ENCODE results near the gene ARHGEF4. TPM values are rescaled to one million over a fixed set of nuclear protein-coding genes. Genes with fewer than 3 reads are reported as not detected.

Gene ARHGEF4
- total and polyA plus RNA-seq, 7 donors, result 1.7 to 32.4 (median 17.2) TPM; not detected in 1

GRCh38 chr2:130837175-130837810 is 579 bp downstream of the ARHGEF4 start:
- Histone ChIP-seq H3K4me3 (peak overlapping the region in 3 of 4 donors; percentile 9 to 35 (median 15)), H3K27ac (no peak overlapping the region)
- 6 to 7% methylated on average over 53 of the region's 53 CpGs for WGBS, 2 donors

GRCh38 chr2:130837811-130838565 is 1.3 kb downstream of the ARHGEF4 start:
- Histone ChIP-seq H3K27ac (no peak overlapping the region), H3K27me3 (peaks cover 15 to 50% (median 25%) of the 10 kb centered on the region in 3 donors), H3K4me3 (no peak overlapping the region), H3K9me3 (no peaks in the 10 kb centered on the region), H3K36me3 (no peaks in the 10 kb centered on the region), H3K4me1 (peaks cover 0 to 10% (median 9%) of the 10 kb centered on the region in 4 donors)
- TF ChIP-seq POLR2AphosphoS5 (IDR thresholded peaks at IDR 0.05) (no peak), CTCF (IDR thresholded peaks at IDR 0.05) (no peak), POLR2A (IDR thresholded peaks at IDR 0.05) (no peak), EP300 (IDR thresholded peaks at IDR 0.05) (no peak)
- intact Hi-C loops (cut with DNase I), result no loop called here
- no peak for DNase-seq
- WGBS, 2 donors, result 67 to 76% methylated on average over 28 of the region's 28 CpGs

More at GRCh38 chr2:130837175-130837810, 579 bp downstream of the ARHGEF4 start:
- intact Hi-C loops (cut with DNase I), result no loop called here
- TF ChIP-seq POLR2A (IDR thresholded peaks at IDR 0.05) (no peak), EP300 (IDR thresholded peaks at IDR 0.05) (no peak)
- DNase-seq, result no peak
- Histone ChIP-seq H3K27me3 (peaks cover 15 to 55% (median 25%) of the 10 kb centered on the region in 3 donors), H3K4me1 (peaks cover 0 to 10% (median 9%) of the 10 kb centered on the region in 4 donors), H3K36me3 (no peaks in the 10 kb centered on the region), H3K9me3 (no peaks in the 10 kb centered on the region)

GRCh38 chr2:130839011-130839780 is 2.5 kb downstream of the ARHGEF4 start:
- intact Hi-C loops (cut with DNase I), result no loop called here
- H3K27me3 ChIP-seq, result peaks cover 15 to 50% (median 25%) of the 10 kb centered on the region in 3 donors
- no peaks in the 10 kb centered on the region for H3K9me3 ChIP-seq
- no peak for DNase-seq
- TF ChIP-seq EP300 (IDR thresholded peaks at IDR 0.05) (no peak), POLR2A (IDR thresholded peaks at IDR 0.05) (no peak), POLR2AphosphoS5 (IDR thresholded peaks at IDR 0.05) (no peak), CTCF (IDR thresholded peaks at IDR 0.05) (no peak)
- no peak overlapping the region for H3K27ac ChIP-seq
- no peak overlapping the region for H3K4me3 ChIP-seq
- no peaks in the 10 kb centered on the region for H3K36me3 ChIP-seq
- 84 to 85% methylated on average over 16 of the region's 16 CpGs for WGBS, 2 donors
- H3K4me1 ChIP-seq, result peaks cover 0 to 10% (median 9%) of the 10 kb centered on the region in 4 donors

GRCh38 chr2:130840506-130840905 is 3.8 kb downstream of the ARHGEF4 start:
- no peaks in the 10 kb centered on the region for H3K9me3 ChIP-seq
- peaks cover 15 to 42% (median 25%) of the 10 kb centered on the region in 3 donors for H3K27me3 ChIP-seq
- H3K36me3 ChIP-seq, result no peaks in the 10 kb centered on the region
- H3K4me1 ChIP-seq, result peaks cover 0 to 10% (median 9%) of the 10 kb centered on the region in 4 donors
- intact Hi-C loops (cut with DNase I), result no loop called here
- 74 to 81% methylated on average over 8 of the region's 8 CpGs for WGBS, 2 donors
- H3K27ac ChIP-seq, result no peak overlapping the region
- no peak for DNase-seq
- TF ChIP-seq EP300 (IDR thresholded peaks at IDR 0.05) (no peak), CTCF (IDR thresholded peaks at IDR 0.05) (no peak), POLR2AphosphoS5 (IDR thresholded peaks at IDR 0.05) (no peak), POLR2A (IDR thresholded peaks at IDR 0.05) (no peak)
- H3K4me3 ChIP-seq, result no peak overlapping the region

Measured in sigmoid colon (tissue), 7 donors.